Fibroblast of villous mesenchyme (primary cell): ENCODE data around the gene PRKN. TPM values are rescaled to one million over a fixed set of nuclear protein-coding genes. Genes with fewer than 3 reads are reported as not detected.

Experiments used
- DNase-seq: peaks from one replicate; pipeline ENCODE4 v3.0.0-alpha.2; 2010; ENCODE audit warnings: low read depth
- H3K4me3 ChIP-seq: 2 replicates; pipeline ENCODE4 v1.5.1; 2011; ENCODE audit warnings: low read depth, mild to moderate bottlenecking, low read length
- total RNA-seq: library from RNA; depleted of rRNA; stranded (reverse); fragments of >200 nt; gene quantifications from 2 replicates; pipeline ENCODE4 v1.2.3, GENCODE V29; 2012
- TF ChIP-seq, protein P1 (sequence below): IDR thresholded peaks from 2 replicates; pipeline ENCODE4 v1.5.1; 2012; ENCODE audit warnings: low read depth, mild to moderate bottlenecking, low read length; ENCODE audit not compliant: insufficient read depth

Gene PRKN
- total RNA-seq, 1 donor: 2.2 TPM

DNA sequence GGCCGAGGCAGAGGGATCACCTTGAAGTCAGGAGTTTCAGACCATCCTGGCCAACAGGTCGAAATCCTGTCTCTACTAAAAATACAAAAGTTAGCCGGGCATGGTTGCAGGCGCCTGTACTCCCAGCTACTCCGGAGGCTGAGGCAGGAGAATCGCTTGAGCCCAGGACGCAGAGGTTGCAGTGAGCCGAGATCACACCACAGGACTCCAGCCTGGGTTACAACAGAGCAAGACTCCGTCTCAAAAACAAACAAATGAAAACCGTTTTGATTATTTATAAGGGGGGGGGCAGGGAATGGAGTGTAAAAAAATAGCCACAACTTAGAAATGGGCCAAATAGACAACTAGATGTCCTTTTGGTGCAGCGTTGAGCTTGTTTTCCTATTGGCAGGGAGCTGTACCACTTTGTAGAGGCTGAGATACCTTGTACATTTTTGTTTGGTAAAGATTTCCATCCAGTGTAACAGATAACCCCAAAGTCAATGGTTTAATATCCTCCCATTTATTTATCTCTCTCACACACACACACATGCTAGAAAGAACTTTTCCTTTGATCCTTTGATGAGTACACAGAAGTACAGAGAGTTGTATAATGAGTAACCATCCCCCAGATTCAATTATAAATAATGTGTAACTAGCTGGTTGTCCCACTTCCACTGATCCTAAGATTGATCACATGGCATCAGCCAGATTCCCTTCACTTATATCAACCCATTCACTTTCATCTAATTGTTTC is 477.5 kb downstream of the PRKN start:
- no peak for DNase-seq
- TF ChIP-seq, protein P1, sequence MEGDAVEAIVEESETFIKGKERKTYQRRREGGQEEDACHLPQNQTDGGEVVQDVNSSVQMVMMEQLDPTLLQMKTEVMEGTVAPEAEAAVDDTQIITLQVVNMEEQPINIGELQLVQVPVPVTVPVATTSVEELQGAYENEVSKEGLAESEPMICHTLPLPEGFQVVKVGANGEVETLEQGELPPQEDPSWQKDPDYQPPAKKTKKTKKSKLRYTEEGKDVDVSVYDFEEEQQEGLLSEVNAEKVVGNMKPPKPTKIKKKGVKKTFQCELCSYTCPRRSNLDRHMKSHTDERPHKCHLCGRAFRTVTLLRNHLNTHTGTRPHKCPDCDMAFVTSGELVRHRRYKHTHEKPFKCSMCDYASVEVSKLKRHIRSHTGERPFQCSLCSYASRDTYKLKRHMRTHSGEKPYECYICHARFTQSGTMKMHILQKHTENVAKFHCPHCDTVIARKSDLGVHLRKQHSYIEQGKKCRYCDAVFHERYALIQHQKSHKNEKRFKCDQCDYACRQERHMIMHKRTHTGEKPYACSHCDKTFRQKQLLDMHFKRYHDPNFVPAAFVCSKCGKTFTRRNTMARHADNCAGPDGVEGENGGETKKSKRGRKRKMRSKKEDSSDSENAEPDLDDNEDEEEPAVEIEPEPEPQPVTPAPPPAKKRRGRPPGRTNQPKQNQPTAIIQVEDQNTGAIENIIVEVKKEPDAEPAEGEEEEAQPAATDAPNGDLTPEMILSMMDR: no peak
- H3K4me3 ChIP-seq: no peak overlapping the region

DNA sequence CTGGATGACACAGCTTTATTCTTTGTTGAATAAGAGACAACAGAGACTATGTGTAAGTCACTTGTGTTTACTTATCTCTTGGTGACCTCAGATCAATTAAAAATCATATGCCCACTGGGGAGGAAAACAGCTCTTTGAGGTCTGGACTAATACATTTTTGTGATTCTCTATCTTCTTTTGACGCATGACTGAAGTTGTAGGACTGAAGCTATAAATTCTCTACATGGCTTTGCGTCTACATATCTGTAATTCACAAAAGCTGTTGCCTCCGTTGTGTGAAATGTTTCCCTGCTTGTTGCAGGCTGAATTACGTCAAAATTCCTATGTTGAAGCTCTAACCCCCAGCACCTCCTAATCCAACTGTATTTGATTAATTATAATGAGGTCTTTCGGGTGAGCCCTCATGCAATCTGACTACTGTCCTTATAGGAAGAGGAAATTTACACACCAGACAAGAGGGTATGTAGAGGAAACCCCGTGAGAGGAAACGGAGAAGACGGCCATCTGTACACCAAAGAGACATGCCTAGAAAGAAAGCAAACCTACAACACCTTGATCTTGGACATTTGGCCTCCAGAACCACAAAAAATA is 481.6 kb downstream of the PRKN start:
- DNase-seq: no peak
- TF ChIP-seq, protein P1: no peak
- H3K4me3 ChIP-seq: no peak overlapping the region

DNA sequence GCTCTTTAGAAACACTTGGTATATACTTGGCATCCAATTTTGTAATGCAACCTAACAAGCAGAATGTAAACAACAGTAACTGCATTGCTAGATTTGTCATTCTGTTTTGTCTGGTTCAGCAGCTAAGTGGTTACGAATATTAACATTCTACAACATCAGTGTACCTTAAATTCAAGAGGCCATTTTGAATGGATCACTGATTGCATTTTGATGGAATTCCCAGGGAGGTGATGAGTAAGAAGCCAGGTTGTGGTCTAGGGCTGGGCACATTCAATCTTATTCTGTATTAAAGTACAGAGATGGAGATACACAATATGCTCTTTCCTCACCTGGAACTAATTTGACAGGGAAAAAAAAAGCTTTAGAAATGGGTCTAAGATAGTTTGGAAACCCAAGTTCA is 483.5 kb downstream of the PRKN start:
- no peak for DNase-seq
- no peak overlapping the region for H3K4me3 ChIP-seq
- TF ChIP-seq, protein P1: no peak

DNA sequence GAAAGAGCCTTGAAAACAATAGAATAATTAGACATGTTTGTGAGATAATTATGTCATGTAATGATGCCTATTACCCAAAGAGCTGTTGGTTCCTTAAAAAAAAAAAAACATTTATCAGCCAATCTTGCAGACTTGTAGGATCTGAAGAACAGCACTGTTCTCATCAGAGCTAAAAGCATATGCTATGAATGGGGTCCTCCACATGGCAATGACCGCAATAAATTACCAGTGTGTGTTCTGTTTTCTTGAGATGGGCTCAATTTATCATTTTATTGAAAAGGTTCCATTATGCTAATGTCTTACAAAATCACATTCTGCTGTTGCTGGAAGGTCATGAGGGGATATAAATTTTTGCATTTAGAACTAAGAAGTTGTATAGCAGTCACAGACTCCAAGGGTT is 484.7 kb downstream of the PRKN start:
- H3K4me3 ChIP-seq: no peak overlapping the region
- TF ChIP-seq, protein P1: no peak
- no peak for DNase-seq

DNA sequence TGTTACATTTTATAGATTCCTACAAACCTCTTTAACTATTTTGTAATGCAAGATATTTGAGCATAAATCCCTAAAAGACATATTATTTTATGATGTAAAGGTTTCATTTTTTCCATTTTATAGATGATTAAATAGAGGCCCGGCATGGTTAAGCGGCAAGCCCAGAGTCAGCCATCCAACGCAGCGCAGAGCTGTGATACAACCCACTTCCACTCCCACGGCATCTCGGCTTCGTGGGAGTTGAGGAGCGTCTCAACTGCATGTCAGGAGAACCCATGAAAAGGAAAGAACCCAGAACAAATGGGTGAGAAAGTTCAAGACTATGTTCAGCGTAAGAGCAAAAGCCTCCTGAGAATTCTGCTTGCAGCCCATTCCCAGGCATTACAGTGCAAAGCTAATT is 488.2 kb downstream of the PRKN start:
- no peak for DNase-seq
- TF ChIP-seq, protein P1: no peak
- no peak overlapping the region for H3K4me3 ChIP-seq

DNA sequence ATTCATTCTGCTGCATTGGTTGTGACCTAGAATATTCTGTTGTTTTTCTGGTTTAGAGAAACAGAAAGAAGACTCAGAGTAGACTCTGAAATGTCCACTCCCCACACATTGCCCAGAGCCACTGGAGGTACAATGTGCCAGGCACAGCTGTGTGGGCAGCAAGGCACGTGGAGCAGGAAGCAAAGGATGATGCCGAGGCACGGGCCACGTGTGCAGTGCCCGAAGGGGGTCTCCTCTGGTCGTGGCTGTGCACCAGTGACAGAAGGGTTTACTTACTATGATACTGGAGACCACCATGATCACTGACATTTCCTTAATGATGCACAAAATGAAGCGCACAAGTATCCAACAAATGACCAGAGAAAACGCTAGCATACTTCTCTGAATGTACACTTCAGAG is 488.9 kb downstream of the PRKN start:
- DNase-seq: no peak
- no peak overlapping the region for H3K4me3 ChIP-seq
- TF ChIP-seq, protein P1: no peak
